ENCODE data around the gene THUMPD2.
"Not testable (repeated sequence)": the region's sequence is repeated elsewhere in the genome, so short reads cannot be mapped to it uniquely, and the experiment has no call there.

Gene THUMPD2, protein sequence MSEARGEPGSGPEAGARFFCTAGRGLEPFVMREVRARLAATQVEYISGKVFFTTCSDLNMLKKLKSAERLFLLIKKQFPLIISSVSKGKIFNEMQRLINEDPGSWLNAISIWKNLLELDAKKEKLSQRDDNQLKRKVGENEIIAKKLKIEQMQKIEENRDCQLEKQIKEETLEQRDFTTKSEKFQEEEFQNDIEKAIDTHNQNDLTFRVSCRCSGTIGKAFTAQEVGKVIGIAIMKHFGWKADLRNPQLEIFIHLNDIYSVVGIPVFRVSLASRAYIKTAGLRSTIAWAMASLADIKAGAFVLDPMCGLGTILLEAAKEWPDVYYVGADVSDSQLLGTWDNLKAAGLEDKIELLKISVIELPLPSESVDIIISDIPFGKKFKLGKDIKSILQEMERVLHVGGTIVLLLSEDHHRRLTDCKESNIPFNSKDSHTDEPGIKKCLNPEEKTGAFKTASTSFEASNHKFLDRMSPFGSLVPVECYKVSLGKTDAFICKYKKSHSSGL

DNA sequence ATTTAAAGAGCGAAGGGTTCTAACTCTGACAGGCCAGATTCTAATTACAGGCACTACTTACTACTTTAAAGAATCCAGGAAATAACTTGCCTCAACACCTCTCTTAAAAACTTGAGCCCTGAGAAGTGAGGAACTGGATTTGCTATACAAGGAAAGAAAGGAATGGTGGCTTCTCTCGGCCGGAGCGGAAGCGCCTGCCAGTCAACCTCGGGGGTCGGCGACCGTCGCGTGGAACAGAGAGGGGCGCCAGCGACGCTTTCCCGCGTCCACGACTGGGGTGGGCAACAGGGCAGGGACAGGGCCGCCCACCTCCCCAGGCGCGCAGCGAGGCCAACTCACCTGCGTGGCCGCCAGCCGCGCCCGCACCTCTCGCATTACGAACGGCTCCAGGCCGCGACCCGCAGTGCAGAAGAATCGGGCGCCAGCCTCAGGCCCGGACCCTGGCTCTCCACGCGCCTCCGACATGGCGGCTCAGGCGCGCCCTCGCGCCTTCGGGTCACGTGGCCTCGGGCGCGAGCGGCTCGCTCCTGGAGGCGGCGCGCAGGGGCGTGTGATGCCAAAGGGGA lies at the start of gene THUMPD2:
THUMPD2 (minus strand) TSS at position 484 of the 566 bp plus-strand sequence; CDS start at position 465, 19 bp downstream.
- peak; percentile 73 for DNase-seq

DNA sequence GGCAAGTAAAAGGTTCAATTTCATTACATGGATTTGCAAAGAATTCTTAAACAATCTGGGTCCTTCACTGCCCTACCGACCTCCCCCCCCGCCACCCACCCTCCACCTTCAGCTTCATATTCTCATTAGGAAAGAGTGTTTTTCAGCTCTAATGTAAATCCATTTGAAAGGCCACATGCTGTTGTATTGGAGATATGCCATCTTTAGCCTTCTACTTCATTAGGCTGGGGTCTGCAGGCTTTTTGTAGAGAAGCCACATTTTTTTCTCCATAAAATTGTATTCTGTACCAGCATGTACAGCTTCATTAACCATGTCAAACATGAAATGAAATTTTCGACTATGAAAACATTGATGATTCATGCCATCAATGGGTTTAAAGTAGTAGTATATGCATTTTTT lies 42.8 kb upstream of the THUMPD2 start:
- no peak for DNase-seq

DNA sequence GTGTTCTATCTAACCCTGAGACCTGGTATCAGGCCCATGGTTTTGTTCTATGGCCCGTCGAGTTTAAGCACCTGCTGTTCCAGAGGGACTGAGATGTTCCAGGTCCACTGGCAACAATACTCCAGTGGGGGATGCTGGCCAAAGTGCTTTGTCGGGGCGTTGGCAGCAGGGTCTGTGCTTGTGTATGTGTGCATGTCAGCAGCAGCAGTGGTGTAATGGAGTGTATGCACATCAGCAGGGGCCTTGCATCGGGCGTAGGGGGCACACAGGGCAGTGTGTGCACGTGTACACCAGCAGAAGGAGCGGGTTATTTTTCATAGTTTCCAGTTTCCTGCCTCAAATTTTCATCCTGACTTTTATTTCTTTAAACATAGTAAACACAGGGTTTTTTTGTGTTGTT lies 37.8 kb upstream of the THUMPD2 start:
- DNase-seq, result no peak

DNA sequence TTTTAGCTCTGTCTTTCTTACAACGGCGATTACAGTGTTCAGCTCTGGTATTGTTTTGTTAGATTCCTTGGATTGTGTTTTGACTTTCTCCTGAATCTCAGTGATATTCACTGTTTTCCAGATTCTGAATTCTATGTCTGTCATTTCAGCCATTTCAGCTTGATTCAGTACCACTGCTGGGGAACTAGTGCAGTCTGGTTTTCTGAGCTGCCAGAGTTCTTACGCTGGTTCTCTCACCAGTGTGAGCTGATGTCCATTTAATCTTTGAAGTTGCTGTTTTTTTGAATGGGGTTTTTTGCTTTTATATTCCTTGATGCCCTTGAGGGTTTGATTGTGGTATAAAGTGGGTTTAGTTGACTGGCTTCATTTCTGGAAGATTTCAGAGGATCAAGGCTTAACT lies 37.4 kb upstream of the THUMPD2 start:
- no peak for DNase-seq

DNA sequence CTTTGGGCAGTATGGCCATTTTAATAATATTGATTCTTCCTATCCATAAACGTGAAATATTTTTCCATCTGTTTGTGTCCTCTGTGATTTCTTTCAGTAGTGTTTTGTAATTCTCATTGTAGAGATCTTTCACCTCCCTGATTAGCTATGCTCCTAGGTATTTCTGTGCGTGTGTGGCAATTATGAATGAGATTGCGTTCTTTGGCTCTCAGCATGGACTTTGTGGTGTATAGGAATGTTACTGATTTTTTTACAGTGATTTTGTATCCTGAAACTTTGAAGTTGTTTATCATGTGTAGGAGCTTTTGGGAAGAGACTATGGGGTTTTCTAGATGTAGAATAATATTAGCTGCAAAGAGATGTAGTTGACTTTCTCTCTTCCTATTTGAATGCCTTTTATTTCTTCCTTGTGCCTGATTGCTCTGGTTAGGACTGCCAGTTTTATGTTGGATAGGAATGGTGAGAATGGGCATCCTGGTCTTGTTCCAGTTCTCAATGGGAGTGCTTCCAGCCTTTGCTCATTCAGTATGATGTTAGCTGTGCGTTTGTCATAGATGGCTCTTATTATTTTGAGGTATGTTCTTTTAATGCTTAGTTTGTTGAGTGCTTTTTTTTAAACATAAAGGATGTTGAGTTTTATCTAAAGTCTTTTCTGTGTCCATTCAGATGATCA lies 27.0 kb upstream of the THUMPD2 start:
- no peak for DNase-seq

DNA sequence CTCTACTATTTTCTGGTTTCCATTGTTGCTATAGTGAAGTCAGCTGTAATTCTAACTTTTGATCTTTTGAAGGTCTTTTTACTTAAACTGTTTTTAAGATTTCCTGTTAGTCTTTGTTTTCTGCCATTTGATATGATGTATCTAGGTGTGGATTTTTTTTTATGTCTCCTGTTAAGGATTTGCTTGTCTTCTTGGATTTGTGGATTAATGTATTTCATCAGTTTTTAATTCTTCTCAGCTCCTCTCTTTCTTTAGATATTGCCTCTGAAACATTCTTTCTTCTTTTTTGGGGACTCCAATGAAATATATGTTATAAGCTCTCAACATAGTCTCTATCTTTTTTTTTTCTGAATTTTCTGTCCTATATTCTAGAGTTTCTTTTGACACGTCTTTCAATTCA lies 24.8 kb upstream of the THUMPD2 start:
- no peak for DNase-seq

DNA sequence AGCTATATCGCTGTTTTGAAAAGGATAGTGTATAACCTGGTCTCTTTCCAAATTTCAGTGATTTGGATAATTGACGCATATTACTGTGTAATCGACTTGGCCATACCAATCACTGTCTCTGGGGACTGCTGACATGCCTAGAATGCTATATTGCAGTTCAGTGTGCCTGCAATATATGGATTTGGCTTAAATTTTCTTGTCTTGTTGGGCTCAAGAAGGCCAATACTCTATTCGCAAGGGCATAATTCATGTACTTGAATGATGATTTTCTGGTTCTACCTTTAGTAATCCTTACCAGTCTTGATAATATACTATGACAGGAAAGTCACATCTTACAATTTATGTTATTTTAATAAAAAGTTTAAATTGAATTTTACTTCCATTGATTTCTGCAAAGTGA lies 21.7 kb upstream of the THUMPD2 start:
- no peak for DNase-seq

DNA sequence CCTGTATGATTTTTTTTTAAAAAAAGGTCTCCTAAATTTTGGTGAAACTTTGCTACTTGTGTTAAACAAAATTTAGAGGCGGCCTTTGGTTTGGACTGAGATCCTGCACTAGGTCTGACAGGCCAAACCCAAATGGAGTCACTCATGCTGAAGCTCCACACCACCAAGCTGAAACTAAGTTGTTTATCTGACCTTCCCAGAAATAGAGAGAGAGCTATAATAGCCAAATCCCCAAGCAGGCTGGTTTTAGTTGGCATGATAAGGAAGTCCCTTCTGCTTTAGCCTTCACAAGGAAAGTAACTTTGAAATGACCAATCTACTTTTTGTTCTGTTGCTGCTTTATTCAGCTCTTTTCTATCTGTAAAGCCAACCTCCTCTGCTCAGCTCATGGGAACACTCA lies 17.1 kb upstream of the THUMPD2 start:
- no peak for DNase-seq

DNA sequence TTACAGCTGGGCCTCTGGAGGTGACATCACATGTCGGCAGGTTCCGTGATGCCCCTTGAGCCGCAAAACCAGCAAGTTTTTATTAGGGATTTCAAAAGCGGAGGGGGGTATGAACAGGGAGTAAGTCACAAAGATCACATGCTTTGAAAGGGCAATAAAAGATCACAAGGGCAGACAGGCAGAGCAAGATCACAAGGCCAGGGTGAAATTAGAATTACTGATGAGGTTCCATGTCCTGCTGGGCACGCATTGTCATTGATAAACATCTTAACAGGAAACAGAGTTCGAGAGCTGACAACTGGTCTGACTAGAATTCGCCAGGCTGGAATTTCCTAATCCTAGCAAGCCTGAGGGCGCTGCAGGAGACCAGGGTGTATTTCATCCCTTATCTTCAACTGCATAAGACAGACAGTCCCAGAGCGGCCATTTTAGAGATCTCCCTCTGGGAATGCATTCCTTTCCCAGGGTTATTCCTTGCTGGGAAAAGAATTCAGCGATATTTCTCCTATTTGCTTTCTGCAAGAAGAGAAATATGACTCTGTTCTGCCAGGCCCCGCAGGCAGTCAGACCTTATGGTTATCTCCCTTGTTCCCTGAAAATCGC lies 11.3 kb upstream of the THUMPD2 start:
- DNase-seq, result not testable (repeated sequence)

DNA sequence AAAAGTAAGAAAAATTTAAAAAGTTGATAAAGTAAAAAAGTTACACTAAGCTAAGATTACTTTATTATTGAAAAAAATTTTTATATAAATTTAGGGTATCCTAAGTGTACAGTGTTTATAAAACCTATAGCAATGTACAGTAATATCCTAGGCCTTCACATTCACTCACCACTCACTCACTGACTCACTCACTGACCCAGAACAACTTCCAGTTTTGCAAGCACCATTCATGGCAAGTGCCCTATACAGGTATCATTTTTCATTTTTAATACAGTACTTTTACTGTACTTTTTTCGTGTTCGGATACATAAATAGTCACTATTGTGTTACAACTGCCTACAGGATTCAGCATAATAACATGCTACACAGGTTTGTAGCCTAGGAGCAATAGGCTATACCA lies 8.9 kb upstream of the THUMPD2 start:
- DNase-seq, result no peak

DNA sequence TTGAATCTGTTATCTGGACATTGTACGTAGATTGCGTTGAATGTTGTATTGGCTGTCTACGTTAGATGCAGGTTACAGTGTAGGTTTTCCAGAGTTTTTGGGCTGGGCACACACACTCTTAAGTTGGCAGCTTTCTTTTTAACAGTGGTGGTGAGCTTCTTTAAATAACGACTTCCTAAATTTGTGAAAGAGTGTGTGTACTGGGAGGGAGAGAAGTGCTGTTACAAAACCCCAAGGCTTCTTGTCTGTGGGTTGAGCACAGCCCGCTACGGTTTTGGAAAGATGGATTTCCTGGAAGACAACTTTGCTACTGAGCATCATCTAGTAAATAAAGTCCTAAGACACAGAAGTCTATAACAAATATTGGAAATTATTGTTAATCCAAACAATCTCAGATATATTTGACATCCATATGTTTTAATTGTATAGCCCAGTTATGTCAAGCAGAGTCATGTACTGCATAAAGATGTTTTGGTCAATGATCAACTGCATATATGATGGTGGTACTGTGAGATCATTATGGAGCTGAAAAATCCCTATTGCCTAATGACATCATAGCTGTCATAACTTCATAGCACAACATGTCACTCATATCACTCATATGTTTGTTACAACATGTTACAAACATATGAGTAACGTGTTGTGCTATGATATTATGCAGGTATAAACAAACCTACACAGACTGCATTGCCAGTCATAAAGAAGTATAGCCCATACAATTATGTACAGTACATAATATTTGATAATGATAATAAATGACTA lies 7.9 kb upstream of the THUMPD2 start:
- no peak for DNase-seq

DNA sequence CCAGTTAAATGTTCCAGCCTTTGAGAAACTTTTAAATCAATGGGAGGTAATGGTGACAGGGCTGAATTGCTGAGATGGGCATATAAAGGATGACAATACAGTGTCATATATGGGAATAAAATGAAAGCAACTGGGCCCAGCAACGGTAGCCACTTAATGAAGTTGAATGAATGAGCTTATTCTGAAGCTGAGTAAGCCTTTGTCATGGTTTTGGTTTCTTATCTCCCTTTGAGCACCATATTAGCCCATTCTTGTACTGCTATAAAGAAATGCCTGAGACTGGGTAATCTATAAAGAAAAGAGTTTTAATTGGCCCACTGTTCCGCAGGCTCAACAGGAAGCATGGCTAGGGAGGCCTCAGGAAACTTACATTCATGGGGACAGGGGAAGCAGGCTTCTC lies 3.5 kb upstream of the THUMPD2 start:
- DNase-seq, result no peak

DNA sequence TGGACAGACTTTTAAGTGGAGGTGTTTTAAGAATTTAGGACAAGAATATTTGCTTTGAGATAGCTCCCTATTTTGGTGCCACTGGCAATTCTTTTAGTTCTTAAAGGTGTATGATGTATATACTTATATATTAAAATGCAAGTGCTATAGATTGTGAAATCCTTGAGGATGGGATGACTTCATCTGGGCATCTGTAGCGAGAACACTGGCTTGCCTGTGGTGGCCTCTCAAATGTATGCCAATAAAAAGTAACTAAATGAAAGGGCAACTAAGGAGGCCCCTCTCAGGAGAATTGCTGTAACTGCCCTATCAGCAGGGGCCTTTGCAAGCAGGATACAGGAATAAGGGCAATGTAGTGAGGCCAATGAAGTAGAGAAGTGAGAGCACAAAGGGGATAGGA lies 2.6 kb upstream of the THUMPD2 start:
- DNase-seq, result no peak

DNA sequence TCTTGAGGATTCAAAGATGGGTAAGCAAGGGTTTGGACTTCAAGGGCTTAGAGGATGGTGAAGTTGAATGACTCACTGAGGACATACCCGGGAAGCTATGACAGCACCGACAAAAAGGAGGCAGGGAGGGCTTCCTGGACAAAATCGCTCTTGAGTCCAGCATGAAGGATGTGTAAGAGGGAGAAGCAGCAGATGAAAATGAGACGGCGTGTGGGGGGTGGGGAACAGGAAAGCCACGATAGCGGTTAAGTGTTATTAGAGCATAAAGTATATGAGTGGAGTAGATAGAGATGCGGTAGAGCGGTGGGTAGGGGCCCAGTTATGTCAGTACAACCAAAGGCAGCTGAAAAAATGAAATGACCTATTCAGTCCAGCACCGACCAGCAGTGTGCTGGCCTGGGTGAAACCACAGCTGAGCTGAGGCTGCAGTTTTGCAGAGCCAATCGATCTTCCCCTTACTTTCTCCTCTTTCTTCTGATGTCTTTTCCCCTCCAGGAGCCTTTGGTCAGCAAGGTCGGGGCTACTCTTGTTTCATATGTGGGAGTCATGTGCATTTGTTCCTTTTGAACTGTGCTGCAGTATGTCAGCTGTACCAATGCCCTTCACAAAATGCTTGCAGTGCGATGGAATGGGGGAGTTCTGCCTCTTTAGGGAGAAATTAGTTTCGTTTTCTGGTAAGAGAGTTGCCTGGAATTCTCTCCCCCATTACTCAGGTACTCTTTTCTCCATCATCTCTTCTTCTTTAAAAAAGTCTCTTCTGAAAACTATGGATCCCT lies 2.0 kb upstream of the THUMPD2 start:
- peak; percentile 29 for DNase-seq

DNA sequence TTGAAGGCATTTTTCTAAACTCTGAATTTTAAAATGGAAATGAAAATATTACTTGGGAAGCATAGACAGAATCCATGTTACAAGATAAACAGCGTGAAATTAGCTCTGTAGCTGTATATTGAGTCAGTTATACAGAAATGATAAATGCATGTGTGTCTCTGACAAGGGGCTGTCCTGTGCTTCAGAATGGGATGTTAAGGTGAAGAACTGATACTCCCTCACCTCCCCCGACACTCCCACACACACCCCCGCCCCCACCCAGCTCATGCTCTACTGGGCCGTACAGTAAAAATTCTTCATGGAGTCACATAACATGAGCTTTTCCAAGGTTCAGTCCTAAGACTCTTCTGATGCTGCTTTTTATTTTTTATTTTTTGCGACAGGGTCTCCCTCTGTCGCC lies 869 bp upstream of the THUMPD2 start:
- DNase-seq, result no peak

DNA sequence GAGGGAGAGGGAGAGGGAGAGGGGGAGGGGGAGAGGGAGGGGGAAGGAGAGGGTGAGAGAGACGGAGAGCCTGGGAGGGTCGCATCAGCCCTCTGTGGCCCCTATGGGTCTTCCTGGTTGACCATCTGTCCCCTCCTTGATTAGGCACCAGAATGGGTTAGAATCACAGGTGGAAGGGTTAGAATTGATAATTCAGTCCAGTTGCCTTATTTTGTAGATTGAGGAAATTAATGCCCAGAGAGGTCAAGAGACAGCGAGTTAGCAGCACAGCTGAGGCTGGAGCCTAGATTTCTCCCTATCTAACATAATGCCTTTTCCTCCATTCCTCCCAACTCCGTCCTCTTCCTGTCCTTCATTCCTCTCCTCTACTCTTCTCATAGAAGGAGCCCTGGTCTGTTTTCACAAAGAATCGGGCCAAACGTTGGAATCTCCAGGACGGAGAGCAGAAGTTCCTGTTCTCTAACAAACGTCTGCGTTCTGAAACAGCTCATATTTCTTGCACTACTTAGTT lies 338 bp upstream of the THUMPD2 start:
- DNase-seq, result no peak

DNA sequence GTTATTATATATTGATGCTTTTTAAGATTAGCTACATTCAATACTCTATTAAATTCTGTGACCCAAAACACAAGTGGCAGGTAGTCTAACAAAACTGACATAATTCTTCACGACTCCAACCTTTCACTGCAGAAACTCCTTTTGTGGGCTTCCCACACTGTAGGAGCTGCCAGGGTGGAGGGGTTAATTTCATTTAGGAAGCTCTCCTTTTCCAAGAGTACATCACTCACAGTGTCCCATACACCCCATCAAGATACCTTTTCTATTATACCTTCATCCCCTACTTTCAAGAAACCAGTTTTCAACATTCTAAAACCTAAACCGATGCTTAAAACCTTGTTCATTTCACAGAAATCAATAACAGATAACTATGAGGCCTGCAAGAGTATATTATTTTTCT lies 825 bp downstream of the THUMPD2 start:
- DNase-seq, result no peak

DNA sequence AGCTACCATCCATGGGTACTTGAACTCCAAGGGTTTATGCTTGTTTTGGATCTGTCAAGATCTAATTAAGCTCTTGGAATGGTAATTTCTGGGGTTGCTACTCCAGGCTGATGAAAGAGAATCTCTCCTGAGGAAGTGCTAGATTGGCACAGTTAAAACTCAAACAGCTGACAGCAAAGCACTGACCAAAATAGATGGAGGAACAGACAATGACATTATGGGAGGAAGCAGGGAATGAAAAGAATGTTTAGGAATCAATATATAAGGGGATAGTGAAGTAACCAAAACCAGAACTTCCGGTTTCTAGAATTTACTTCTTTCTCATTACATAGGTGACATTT lies 6.3 kb downstream of the THUMPD2 start:
- no peak for DNase-seq

DNA sequence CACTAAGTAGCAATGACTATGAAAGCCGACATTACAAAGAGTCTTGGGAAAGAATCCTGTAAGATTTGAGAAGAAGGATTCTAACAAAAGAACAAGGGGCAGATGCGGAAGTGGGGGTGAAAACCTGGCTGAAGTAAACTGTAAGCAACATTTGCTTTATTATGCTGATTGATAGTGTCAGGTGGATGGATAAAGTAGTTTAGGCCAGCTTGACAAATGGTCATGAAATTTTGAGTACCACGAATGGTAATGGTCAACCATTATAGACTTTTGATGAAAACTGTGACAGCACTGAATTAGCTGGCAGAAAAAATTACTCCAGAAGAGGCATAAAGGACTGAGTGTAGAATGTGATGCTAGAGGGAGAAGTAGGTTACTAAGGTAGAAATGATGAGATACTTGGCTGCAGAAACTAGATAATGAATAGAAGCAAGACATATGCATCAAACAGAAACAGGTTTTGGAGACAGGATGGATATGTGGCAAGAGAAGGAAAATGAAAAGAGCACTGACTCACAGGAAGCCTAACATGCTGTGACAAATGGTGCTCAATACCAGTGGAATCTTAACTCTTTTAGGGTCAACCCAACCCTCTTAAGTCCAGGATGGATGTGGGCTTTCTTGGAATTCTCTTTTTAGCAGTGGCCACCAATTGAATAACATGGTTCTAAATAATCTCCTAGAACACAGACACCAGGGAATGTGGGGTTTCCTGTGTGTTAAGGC lies 6.8 kb downstream of the THUMPD2 start:
- peak; percentile 69 for DNase-seq

DNA sequence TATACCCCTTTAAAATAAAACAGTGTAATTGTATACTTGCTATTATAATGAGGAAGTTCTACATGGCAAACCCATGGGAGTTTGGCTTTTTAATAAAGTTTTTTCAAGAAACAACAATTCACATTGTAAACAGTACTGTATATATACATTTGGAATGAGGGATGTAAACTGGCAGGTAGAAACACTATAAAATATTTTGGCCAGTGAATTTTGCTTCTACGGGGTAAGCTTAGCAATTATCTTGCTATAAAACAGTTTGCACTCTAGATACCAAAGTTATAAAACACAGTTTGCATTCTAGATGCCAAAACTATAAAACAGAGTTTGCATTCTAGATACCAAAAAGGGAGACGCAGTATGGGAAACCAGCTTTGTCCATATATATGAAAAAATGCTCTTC lies 16.6 kb downstream of the THUMPD2 start:
- DNase-seq, result no peak

DNA sequence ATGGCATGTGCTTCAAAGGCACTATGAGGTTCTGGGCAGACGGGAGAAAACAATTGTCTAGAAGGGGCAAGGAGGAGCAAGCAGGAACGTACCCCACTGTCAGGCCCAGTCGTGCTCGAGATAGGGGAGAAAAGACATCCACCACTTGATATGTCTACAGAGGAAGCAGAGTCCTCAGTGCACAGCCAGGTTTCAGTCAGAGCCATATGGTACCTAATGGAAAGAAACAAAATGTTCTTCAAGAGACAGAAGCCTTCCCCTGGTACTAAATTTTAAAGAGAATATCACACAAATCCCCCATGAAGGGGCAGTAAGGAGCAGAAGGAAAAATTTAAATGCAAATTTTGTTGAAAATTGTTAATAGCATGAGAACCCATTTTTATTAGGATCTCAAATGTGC lies 21.9 kb downstream of the THUMPD2 start:
- DNase-seq, result no peak

All from EL (cell line).